Colon (tissue), 2 donors: Measurements from ENCODE around the gene THRA.
"Not testable (repeated sequence)": the region's sequence is repeated elsewhere in the genome, so short reads cannot be mapped to it uniquely, and the experiment has no call there.

Source experiments
- FAIRE-seq: peaks from 2 replicates; lab custom pipeline; 2012; peaks lifted over from hg19 to GRCh38; lab: Jason Lieb, UNC
- donor health status: control.
- donor health status: control.

THRA gene

GRCh38 chr17:40113110-40113906 lies 50.5 kb downstream of the THRA start:
- FAIRE-seq = no peak

- FAIRE-seq = no peak
Measured at GRCh38 chr17:40113907-40114245, 51.1 kb downstream of the THRA start.

- no peak for FAIRE-seq
Measured at GRCh38 chr17:40115101-40115436, 52.3 kb downstream of the THRA start.

DNA sequence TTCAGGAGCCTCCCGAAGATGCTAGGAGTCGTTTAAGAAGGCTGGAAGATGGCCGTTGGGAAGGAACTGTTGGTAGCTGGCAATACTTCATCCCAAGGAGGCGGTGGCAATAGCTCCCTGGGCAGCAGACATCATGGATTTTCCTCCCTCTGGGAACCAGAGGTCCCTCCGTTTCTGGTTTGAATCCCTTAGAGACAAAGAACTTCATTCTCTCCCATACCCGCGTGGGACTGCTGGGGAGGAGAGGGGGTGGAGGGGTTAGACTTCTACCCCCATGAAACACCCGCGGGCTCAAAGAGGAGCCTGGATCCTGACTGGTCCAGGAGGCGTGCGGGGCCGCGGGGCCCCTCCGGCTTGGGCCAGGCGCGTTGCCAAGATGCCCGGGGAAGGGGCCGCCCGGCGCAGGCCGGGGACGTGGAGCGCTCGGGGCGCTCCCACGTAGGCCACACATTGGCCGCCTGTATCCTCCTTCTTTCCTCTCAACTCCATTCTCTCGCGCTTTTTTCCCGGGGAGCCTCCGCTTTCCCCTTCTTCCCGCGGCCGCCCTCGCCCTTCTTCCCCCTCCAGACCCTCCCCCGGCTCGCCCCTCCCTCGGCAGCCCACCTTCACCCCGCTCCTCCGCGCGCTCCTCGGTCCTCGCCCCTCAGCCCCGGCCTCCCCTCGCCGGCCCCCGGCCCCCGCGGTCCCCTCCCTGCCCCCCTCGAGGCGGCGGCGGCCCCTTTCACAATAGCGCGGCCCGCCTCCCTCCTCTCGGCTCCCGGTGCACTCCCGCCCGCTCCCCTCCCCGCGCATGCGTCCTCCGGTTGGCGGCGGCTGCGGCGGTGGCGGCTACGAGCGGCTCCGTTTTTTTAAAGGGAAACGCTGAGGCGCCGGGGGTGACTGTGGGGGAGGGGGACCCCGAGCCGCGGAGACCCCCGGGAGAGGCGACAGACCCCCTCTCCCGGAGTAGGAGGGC lies 58.7 kb downstream of the THRA start, which contains the start of gene MSL1:
TSS of gene MSL1 (plus strand) at position 791 of the 955 bp plus-strand sequence. CDS start 642 bp downstream, outside the sequence.
- FAIRE-seq = no peak

DNA sequence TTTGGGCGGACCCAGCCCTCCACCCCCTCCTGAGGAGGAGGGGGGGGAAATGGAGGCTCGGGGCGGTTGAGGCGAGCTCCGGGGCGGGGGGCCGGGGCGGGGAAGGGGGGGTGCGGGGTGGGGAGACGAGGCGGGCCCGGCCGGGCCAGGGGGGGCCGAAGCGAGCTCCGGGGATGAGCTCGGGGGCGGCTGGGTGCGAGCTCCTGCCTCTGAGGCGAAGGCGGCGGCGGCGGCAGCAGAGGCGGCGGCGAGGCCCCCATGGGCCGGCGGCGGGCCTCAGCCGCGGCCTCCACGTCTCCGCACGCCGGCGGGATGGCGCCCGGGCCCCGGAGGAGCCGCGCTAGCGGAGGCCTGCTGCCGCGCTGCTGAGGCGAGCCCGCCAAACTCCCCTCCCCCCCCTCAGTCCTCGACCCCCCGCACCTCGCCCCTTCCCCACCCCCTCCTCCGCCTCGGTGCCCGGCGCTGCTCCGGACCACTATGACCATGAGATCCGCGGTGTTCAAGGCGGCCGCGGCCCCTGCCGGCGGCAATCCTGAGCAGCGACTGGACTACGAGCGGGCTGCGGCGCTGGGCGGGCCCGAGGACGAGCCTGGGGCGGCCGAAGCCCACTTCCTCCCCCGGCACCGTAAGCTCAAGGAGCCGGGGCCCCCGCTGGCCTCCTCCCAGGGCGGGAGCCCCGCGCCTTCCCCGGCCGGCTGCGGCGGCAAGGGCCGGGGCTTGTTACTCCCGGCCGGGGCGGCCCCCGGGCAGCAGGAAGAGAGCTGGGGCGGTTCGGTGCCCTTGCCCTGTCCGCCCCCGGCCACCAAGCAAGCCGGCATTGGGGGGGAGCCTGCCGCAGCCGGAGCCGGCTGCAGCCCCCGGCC lies 59.6 kb downstream of the THRA start:
- FAIRE-seq = no peak

- no peak for FAIRE-seq
Measured at GRCh38 chr17:40122999-40123810, 60.4 kb downstream of the THRA start.

- no peak for FAIRE-seq
Measured at GRCh38 chr17:40123811-40124114, 61.0 kb downstream of the THRA start.

- FAIRE-seq = no peak
Measured at GRCh38 chr17:40124279-40125141, 61.7 kb downstream of the THRA start.

DNA sequence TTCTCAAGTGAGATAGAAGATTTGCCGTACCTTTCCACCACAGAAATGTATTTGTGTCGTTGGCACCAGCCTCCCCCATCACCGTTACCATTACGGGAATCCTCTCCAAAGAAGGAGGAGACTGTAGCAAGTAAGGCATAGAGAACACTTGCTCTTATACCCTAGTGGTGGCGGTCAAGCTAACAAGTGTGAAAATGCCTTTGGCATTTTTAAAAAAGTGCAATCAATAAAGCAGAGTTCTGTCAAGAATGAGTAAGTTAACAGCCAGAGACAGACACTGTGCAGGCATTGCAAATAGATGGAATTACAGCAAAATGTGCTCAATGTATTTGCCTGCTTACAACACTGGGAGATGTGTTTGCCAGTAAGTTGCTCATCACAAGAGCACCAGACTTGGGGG lies 66.7 kb downstream of the THRA start:
- no peak for FAIRE-seq

DNA sequence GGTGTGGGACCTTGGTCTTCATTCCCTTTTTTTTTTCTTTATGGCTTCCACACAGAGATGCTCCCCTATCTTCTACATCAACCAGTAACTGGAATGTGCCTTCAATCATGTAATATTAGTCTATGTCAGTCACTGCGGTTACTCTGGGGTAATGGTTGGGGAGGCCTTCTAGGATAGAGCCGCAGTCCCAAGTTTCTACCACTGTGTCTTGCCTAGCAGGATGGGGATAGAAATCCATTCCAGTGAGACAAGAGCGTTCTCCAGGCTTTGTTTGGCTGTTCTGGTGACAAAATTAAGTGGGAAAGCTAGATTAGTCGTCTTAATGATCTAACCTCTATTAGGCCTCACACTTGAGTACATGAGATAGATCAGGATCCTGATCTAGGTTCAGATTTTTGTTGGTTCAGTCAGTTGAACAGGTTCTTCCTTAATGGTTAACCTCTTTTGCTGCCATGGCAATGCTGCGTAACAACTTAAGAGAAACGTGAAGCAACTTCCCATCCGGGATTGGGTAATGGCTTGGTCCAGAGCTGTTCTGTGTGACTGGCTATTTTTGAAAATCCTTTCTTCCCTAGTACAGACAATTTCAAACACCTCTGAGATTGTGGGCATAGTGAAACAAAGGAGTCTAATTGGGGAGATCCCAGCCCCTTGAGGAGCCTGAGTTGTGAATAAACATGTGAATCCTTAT lies 67.7 kb downstream of the THRA start:
- FAIRE-seq = no peak

DNA sequence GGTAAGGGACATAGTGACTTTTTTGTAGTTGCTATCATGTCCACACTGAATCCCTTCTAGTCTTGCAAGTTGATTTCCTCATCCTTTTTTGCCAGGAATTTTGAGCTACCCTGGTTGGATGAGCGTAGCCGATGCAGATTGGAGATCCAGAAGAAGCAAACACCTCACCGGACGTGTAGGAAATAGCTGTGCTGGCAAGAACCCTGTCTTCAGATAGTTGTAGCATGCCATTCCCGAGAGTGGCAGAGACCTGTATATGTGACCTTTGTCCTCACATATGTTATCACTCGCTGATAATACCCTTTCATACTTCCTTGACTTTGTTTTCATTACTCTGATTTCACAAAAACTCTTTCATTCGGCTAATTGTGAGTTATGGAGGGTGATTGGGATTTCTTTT lies 71.4 kb downstream of the THRA start:
- FAIRE-seq = no peak

DNA sequence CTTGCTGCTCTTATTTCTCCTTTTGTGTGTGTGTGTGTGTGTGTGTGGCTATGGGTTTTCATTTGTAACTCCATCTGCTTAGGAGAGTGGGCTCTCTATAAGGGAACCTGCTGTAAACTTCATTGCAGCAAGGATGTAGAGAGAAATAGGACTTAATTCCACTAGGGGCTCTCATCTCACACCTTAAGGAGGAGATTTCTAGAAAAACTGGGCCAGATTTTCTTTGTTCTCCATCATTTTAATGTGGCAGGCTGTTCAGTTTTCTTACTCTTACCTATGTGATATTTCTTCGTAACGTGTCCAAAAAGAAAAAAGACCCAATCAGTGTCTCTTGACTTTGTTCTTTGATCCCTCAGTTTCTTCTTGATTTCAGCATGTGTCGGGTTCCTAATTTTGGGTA lies 73.1 kb downstream of the THRA start:
- no peak for FAIRE-seq

- FAIRE-seq = no peak
Measured at GRCh38 chr17:40139566-40140058, 76.8 kb downstream of the THRA start.

DNA sequence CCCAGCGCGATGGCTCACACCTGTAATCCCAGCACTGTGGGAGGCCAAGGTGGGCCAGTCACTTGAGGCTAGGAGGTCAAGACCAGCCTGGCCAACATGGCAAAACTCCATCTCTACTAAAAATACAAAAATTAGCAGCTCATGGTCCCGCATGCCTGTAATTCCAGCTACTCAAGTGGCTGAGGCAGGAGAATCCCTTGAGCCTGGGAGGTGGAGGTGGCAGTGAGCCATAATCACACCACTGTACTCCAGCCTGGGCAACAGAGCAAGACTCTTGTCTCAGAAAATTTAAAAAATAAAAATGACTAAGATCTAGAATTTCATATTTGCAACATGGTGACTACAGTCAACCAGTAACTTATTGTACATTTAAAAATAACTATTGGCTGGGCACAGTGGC lies 80.4 kb downstream of the THRA start:
- not testable (repeated sequence) for FAIRE-seq
